B cell (primary cell): ENCODE results near the gene LILRB3. TPM values are rescaled to one million over a fixed set of nuclear protein-coding genes. Genes with fewer than 3 reads are reported as not detected.
"Not testable (repeated sequence)": the region's sequence is repeated elsewhere in the genome, so short reads cannot be mapped to it uniquely, and the experiment has no call there.

Experiments
- ATAC-seq: fragments of 200-7000 bp; cut with Tn5 transposase; one replicate; pipeline ENCODE4 v1.10.0; 2021; ENCODE audit warnings: low read depth, mild to moderate bottlenecking, moderate number of reproducible peaks, moderate library complexity
- CTCF ChIA-PET: fragments of 350-600 bp; sonication (Branson Sonifier 250); formaldehyde crosslinking; loops from one replicate; lab custom pipeline; 2021; ENCODE audit warnings: antibody characterized with exemption, inconsistent platforms; lab: Charles Lee
- POLR2A ChIA-PET: fragments of 350-600 bp; sonication (Branson Sonifier 250); formaldehyde crosslinking; loops from one replicate; lab custom pipeline; 2021; ENCODE audit warnings: antibody characterized with exemption; lab: Charles Lee
- DNase-seq: peaks from one replicate; pipeline ENCODE4 v3.0.0; 2013
- H2AFZ ChIP-seq: 2 replicates; pipeline ENCODE4 v1.6.1; 2012; ENCODE audit warnings: mild to moderate bottlenecking, low read depth, low read length; ENCODE audit not compliant: insufficient read depth, poor library complexity, severe bottlenecking
- H3K27ac ChIP-seq, 2 donors: 1 replicate in 1 of 2; 2 replicates in 1 of 2; pipeline ENCODE4 v1.5.1; 2012 to 2013; ENCODE audit warnings: low read length in 2 of 2, mild to moderate bottlenecking in 2 of 2, moderate library complexity in 1 of 2
- H3K27me3 ChIP-seq, 4 experiments: fragments of 200-600 bp in 1 of 4; sonication (generic) in 1 of 4; replicated peaks in 1 of 4; 1 replicate in 2 of 4; 2 replicates in 2 of 4; pipeline versions ENCODE4 v1.6.1 to v1.7.0; 2013 to 2016; ENCODE audit warnings: low read length in 3 of 4, mild to moderate bottlenecking in 2 of 4, mixed read lengths in 1 of 4, moderate library complexity in 1 of 4; ENCODE audit not compliant: insufficient read depth in 4 of 4, control insufficient read depth in 3 of 4; ENCODE audit errors: control extremely low read depth in 1 of 4
- H3K36me3 ChIP-seq, 2 experiments: replicated peaks in 1 of 2; 1 replicate in 1 of 2; 2 replicates in 1 of 2; pipeline versions ENCODE4 v1.6.1 to v1.7.1; 2013; ENCODE audit warnings: low read length in 1 of 2; ENCODE audit not compliant: insufficient read depth in 2 of 2, control insufficient read depth in 1 of 2; ENCODE audit errors: control extremely low read depth in 1 of 2, extremely low read depth in 1 of 2
- H3K4me1 ChIP-seq, 2 donors: fragments of 200-600 bp in 1 of 2; sonication (generic) in 1 of 2; 1 replicate in 1 of 2; 2 replicates in 1 of 2; pipeline versions ENCODE4 v1.5.1 to v1.6.1; 2013 to 2017; ENCODE audit warnings: low read length in 2 of 2; ENCODE audit not compliant: control insufficient read depth in 2 of 2, insufficient read depth in 2 of 2
- H3K4me2 ChIP-seq: replicated peaks from 2 replicates; pipeline ENCODE3; 2012; ENCODE audit warnings: mild to moderate bottlenecking, low read depth, low read length; ENCODE audit not compliant: poor library complexity, severe bottlenecking
- H3K4me3 ChIP-seq, 5 experiments: fragments of 200-600 bp in 1 of 5; sonication (generic) in 1 of 5; 1 replicate in 3 of 5; 2 replicates in 2 of 5; pipeline versions ENCODE4 v1.5.1 to v1.7.0; 2011 to 2016; ENCODE audit warnings: low read length in 4 of 5, mild to moderate bottlenecking in 4 of 5, low read depth in 2 of 5, control low read depth in 1 of 5, moderate library complexity in 1 of 5; ENCODE audit not compliant: insufficient read depth in 1 of 5; ENCODE audit errors: control extremely low read depth in 1 of 5, extremely low read depth in 1 of 5
- H3K79me2 ChIP-seq: fragments of 200-600 bp; sonication (generic); one replicate; pipeline ENCODE4 v1.6.0; 2016; ENCODE audit warnings: low read length; ENCODE audit not compliant: control insufficient read depth, insufficient read depth
- H3K9ac ChIP-seq: fragments of 200-600 bp; sonication (generic); 2 replicates; pipeline ENCODE4 v1.6.1; 2017; ENCODE audit warnings: mild to moderate bottlenecking, low read length, moderate library complexity
- H3K9me3 ChIP-seq, 3 donors: one replicate each; pipeline versions ENCODE4 v1.6.1 to v1.7.1; 2013; ENCODE audit warnings: low read length in 2 of 3; ENCODE audit not compliant: control insufficient read depth in 2 of 3, insufficient read depth in 1 of 3; ENCODE audit errors: control extremely low read depth in 1 of 3
- H4K20me1 ChIP-seq: 2 replicates; pipeline ENCODE4 v1.6.0; 2012; ENCODE audit warnings: mild to moderate bottlenecking, low read length; ENCODE audit not compliant: insufficient read depth, control insufficient read depth, poor library complexity, severe bottlenecking
- H3K27ac Mint-ChIP-seq: one replicate; pipeline ENCODE4 v1.8.0; 2021; ENCODE audit warnings: mixed read lengths
- H3K27me3 Mint-ChIP-seq: one replicate; pipeline ENCODE4 v1.8.0; 2021; ENCODE audit warnings: mixed read lengths
- H3K4me1 Mint-ChIP-seq: one replicate; pipeline ENCODE4 v1.8.0; 2021; ENCODE audit warnings: mixed read lengths
- H3K4me3 Mint-ChIP-seq: one replicate; pipeline ENCODE4 v1.8.0; 2021; ENCODE audit warnings: mixed read lengths
- H3K9me3 Mint-ChIP-seq: one replicate; pipeline ENCODE4 v1.8.0; 2022; ENCODE audit warnings: mixed read lengths; ENCODE audit not compliant: insufficient read depth
- EZH2 ChIP-seq: IDR thresholded peaks from 2 replicates; pipeline ENCODE4 v1.6.1; 2012; ENCODE audit warnings: borderline replicate concordance, low read depth, mild to moderate bottlenecking, moderate library complexity, low read length; ENCODE audit not compliant: insufficient read depth, poor library complexity, severe bottlenecking
- WGBS: methylation state at CpG from one replicate; pipeline ENCODE4 v1.1.5; 2013; ENCODE audit warnings: missing lambda C conversion rate; ENCODE audit not compliant: insufficient coverage; 5-methylcytosine and 5-hydroxymethylcytosine counted together
- intact Hi-C: fragments of 100-400 bp; cut with micrococcal nuclease; formaldehyde crosslinking; loops from one replicate; pipeline ENCODE4 v1.10.0; 2022
- polyA plus RNA-seq: library from polyadenylated mRNA; depleted of rRNA; stranded (reverse); fragments of >200 nt; gene quantifications from 2 replicates; pipeline ENCODE4 v1.2.3, GENCODE V29; 2012
- total RNA-seq, 2 donors: library from RNA; stranded (reverse); fragments of 120-200 nt in 1 of 2; gene quantifications; 1 replicate in 1 of 2; 2 replicates in 1 of 2; pipeline versions ENCODE4 v1.2.3 to v1.2.4, GENCODE V29; 2013 to 2022
- TF ChIP-seq, protein P1 (sequence below): fragments of 200-600 bp; IDR thresholded peaks from one replicate; pipeline ENCODE4 v1.8.0; 2022; ENCODE audit warnings: antibody characterized with exemption, mild to moderate bottlenecking

LILRB3 gene
- total and polyA plus RNA-seq, 2 donors (not counting 1 experiment from before 2014, with no cell fraction given), result 0.25 to 2.3 TPM

DNA sequence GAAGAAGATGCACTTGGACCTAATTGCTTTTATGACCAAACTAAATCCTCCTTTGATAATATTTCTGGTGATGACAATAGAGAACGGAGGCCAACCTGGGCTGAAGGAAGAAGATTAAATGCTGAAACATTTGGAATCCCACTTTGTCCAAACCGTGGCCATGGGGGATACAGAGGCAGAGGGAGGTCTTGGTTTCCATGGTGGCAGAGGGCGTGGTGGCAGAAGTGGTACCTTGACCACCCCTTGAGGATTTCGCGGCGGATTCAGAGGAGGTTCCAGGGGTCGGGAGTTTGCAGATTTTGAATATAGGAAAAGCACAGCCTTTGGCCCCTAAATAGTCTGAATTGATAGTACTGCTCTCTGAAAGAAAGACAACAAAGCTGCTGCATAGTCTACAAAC lies 7.2 kb upstream of the LILRB3 start:
- intact Hi-C loops, result loop anchor here (5.0 kb wide), 1 partner anchor 43 kb away; the partner anchor contains the start of gene MBOAT7

DNA sequence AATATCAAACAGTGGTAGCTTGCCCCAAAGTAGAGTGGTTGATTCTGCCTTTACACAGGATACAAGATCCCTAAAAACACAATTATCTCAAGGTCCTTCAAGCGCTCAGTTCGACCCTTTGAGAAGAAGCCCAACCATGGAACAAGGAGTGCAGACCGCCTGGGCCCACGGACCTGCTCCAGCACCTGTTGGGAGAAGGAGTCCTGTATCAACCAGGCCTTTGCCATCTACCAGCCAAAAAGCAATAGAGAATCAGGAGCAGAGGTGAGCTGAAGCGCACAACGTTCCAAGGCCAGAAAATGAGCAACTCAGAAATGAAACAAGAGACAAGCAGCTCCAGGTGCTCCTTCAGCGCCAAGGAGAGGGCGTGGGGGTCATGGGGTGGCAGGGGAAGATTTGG lies 6.3 kb upstream of the LILRB3 start:
- H3K4me1 Mint-ChIP-seq, result peaks cover 3% of the 10 kb centered on the region

More for the DNA sequence above, 7.2 kb upstream of the LILRB3 start:
- WGBS, result 88% methylated on average over 7 of the region's 7 CpGs
- H3K4me3 Mint-ChIP-seq, result no peak overlapping the region
- no peak overlapping the region for H2AFZ ChIP-seq
- H3K9me3 ChIP-seq, result peaks cover 0 to 2% (median 2%) of the 10 kb centered on the region in 3 donors
- ATAC-seq (no peak), DNase-seq (no peak)
- no peak overlapping the region for H3K27ac Mint-ChIP-seq
- no peaks in the 10 kb centered on the region for H3K36me3 ChIP-seq
- H3K27me3 ChIP-seq, result peaks cover 0 to 53% (median 16%) of the 10 kb centered on the region in 4 experiments
- H3K4me1 Mint-ChIP-seq, result peaks cover 3% of the 10 kb centered on the region
- H3K27me3 Mint-ChIP-seq, result peaks cover 39% of the 10 kb centered on the region
- ChIA-PET CTCF (no interaction called here), POLR2A (no interaction called here)
- H3K79me2 ChIP-seq, result no peaks in the 10 kb centered on the region
- H3K4me1 ChIP-seq, result peaks cover 4 to 7% of the 10 kb centered on the region in 2 donors
- TF ChIP-seq, protein P1, sequence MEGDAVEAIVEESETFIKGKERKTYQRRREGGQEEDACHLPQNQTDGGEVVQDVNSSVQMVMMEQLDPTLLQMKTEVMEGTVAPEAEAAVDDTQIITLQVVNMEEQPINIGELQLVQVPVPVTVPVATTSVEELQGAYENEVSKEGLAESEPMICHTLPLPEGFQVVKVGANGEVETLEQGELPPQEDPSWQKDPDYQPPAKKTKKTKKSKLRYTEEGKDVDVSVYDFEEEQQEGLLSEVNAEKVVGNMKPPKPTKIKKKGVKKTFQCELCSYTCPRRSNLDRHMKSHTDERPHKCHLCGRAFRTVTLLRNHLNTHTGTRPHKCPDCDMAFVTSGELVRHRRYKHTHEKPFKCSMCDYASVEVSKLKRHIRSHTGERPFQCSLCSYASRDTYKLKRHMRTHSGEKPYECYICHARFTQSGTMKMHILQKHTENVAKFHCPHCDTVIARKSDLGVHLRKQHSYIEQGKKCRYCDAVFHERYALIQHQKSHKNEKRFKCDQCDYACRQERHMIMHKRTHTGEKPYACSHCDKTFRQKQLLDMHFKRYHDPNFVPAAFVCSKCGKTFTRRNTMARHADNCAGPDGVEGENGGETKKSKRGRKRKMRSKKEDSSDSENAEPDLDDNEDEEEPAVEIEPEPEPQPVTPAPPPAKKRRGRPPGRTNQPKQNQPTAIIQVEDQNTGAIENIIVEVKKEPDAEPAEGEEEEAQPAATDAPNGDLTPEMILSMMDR, result no peak
- no peak for TF ChIP-seq EZH2
- no peaks in the 10 kb centered on the region for H3K9me3 Mint-ChIP-seq
- no peak overlapping the region for H3K9ac ChIP-seq
- H3K27ac ChIP-seq, result no peak overlapping the region
- H3K4me3 ChIP-seq, result no peak overlapping the region
- no peaks in the 10 kb centered on the region for H4K20me1 ChIP-seq
- no peak overlapping the region for H3K4me2 ChIP-seq

DNA sequence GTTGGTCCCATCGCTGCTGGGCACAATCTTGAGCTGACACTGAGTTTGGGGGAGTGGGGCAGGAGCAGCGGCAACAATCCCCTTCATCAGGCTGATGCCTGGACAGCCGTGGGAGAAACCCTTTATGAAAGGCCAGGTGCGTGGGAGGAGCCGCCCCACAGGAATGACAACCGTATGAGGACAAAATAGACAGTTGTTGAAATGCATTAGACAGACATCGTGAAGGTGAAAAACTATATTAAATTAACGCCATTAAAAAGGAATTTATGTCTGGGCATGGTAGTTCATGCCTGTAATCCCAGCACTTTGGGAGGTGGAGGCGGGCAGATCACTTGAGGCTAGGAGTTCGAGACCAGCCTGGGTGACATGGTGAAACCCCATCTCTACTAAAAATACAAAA lies 1.8 kb upstream of the LILRB3 start:
- POLR2A ChIA-PET, H3K79me2 ChIP-seq, H3K4me3 Mint-ChIP-seq, H3K27ac Mint-ChIP-seq, H3K9ac ChIP-seq, CTCF ChIA-PET, H3K9me3 Mint-ChIP-seq, H3K9me3 ChIP-seq, ATAC-seq, H3K36me3 ChIP-seq, H3K4me2 ChIP-seq, H3K27ac ChIP-seq, H4K20me1 ChIP-seq, intact Hi-C loops, DNase-seq, H2AFZ ChIP-seq, H3K4me3 ChIP-seq, H3K4me1 Mint-ChIP-seq: not testable (repeated sequence)
- H3K27me3 ChIP-seq, result peaks cover 0 to 10% (median 0%) of the 10 kb centered on the region in 4 experiments
- peaks cover 12% of the 10 kb centered on the region for H3K27me3 Mint-ChIP-seq
- no CpG with 5 or more reads among the region's 10 CpGs for WGBS
- H3K4me1 ChIP-seq, result peaks cover 0 to 11% of the 10 kb centered on the region in 2 donors

More for the DNA sequence above, 6.3 kb upstream of the LILRB3 start:
- H3K36me3 ChIP-seq, result no peaks in the 10 kb centered on the region
- H3K9me3 ChIP-seq, result peaks cover 0 to 2% (median 0%) of the 10 kb centered on the region in 3 donors
- no peaks in the 10 kb centered on the region for H4K20me1 ChIP-seq
- Mint-ChIP-seq H3K27ac (no peak overlapping the region), H3K9me3 (no peaks in the 10 kb centered on the region), H3K27me3 (peaks cover 32% of the 10 kb centered on the region), H3K4me3 (no peak overlapping the region)
- 96% methylated on average over 8 of the region's 8 CpGs for WGBS
- ATAC-seq, result no peak
- H3K4me1 ChIP-seq, result peaks cover 4 to 7% of the 10 kb centered on the region in 2 donors
- H3K27me3 ChIP-seq, result peaks cover 0 to 44% (median 14%) of the 10 kb centered on the region in 4 experiments
- H3K9ac ChIP-seq, result no peak overlapping the region
- no peak overlapping the region for H3K4me3 ChIP-seq
- no peak for DNase-seq
- ChIA-PET POLR2A (no interaction called here), CTCF (interaction anchor here (0.7 to 1.6 kb wide), 5 partner anchors 40 to 565 kb away, joined by 3 to 4 read pairs (median 3); partner anchors contain the start of gene MBOAT7)
- TF ChIP-seq EZH2, result no peak
- intact Hi-C loops, result no loop called here
- H3K27ac ChIP-seq, result no peak overlapping the region
- H2AFZ ChIP-seq, result no peak overlapping the region
- H3K4me2 ChIP-seq, result no peak overlapping the region
- H3K79me2 ChIP-seq, result no peaks in the 10 kb centered on the region
